Measurements from ENCODE around the gene SREBF1.

- TF ChIP-seq EZH2 (IDR thresholded peaks at IDR 0.05; ENCODE audit: low read length, unreplicated experiment) (no peak), CTCF (conservative IDR thresholded peaks at IDR 0.05; ENCODE audit: low read depth, low read length) (no peak), EZH2phosphoT487 (IDR thresholded peaks at IDR 0.05; ENCODE audit: borderline replicate concordance, low read length) (no peak)
These were observed 29.3 kb downstream of the SREBF1 start for GRCh38 chr17:17807440-17807839.
